ENCODE measurements around the gene FAHD2A. TPM values are rescaled to one million over a fixed set of nuclear protein-coding genes. Genes with fewer than 3 reads are reported as not detected.

The FAHD2A gene
- total and polyA plus RNA-seq, 2 experiments from 2014 or later: 27.6 to 51.0 TPM

DNA sequence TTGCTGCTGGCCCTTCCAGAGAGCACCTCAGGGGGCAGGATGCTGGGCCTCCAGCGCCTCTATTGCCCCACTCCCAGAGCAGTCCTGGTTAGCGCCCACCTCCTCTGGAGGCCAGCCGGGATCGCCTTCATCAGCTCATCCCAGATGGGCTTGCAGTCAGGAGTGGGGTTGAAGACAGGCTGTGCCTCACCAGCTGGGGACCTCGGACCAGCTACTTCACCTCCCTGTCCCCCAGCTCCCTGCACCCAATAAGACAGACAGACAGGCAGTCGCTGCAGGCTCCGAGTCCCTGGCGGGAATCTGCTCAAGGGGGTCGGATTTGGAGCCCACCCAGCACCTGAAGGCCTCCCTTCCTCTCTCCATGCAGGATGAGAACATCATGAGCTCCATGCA is 18.9 kb upstream of the FAHD2A start:
- Mint-ChIP-seq H3K27ac (no peak overlapping the region), H3K9me3 (no peaks in the 10 kb centered on the region), H3K36me3 (ENCODE audit: low read depth) (no peaks in the 10 kb centered on the region), H3K4me3 (no peak overlapping the region), H3K27me3 (ENCODE audit: insufficient read depth, low read depth, poor library complexity) (peaks cover 8% of the 10 kb centered on the region), H3K4me1 (peaks cover 8% of the 10 kb centered on the region)
- Histone ChIP-seq H4K20me1 (replicated peaks; ENCODE audit: insufficient read depth) (no peaks in the 10 kb centered on the region), H3K9me2 (ENCODE audit: insufficient read depth) (no peaks in the 10 kb centered on the region), H3K27me3 (ENCODE audit: insufficient read depth) (peaks cover 1% of the 10 kb centered on the region; the same call in 1 of the 2 replicates), H3K27ac (ENCODE audit: low read depth) (no peak overlapping the region), H3K36me3 (ENCODE audit: insufficient read depth) (no peaks in the 10 kb centered on the region), H3K4me3 (no peak overlapping the region), H3K4me2 (no peak overlapping the region), H2AFZ (no peak overlapping the region), H3F3A (replicated peaks; ENCODE audit: low read depth) (no peaks in the 10 kb centered on the region), H3K4me1 (ENCODE audit: insufficient read depth) (no peaks in the 10 kb centered on the region; the same call in 1 of the 2 replicates), H3K79me2 (replicated peaks; ENCODE audit: insufficient read depth) (no peaks in the 10 kb centered on the region)
- no peak for ATAC-seq
- DNase-seq (ENCODE audit: low spot score): no peak
- TF ChIP-seq JUNB (IDR thresholded peaks at IDR 0.05; ENCODE audit: unreplicated experiment) (no peak), STAT1 (IDR thresholded peaks at IDR 0.05; ENCODE audit: unreplicated experiment) (no peak), ZNF331 (CRISPR knock-in tag; IDR thresholded peaks at IDR 0.05; ENCODE audit: low read depth) (no peak), EZH2 (IDR thresholded peaks at IDR 0.05; ENCODE audit: low read depth, unreplicated experiment) (no peak), CREB1 (CRISPR knock-in tag; IDR thresholded peaks at IDR 0.05; ENCODE audit: low read depth) (no peak), NANOG (IDR thresholded peaks at IDR 0.05; ENCODE audit: borderline replicate concordance) (no peak), EZH2phosphoT487 (IDR thresholded peaks at IDR 0.05; ENCODE audit: unreplicated experiment) (no peak), ZNF114 (CRISPR knock-in tag; IDR thresholded peaks at IDR 0.05) (no peak), POLR2AphosphoS5 (IDR thresholded peaks at IDR 0.05; ENCODE audit: low read depth) (no peak)
- TF ChIP-seq, protein P1, sequence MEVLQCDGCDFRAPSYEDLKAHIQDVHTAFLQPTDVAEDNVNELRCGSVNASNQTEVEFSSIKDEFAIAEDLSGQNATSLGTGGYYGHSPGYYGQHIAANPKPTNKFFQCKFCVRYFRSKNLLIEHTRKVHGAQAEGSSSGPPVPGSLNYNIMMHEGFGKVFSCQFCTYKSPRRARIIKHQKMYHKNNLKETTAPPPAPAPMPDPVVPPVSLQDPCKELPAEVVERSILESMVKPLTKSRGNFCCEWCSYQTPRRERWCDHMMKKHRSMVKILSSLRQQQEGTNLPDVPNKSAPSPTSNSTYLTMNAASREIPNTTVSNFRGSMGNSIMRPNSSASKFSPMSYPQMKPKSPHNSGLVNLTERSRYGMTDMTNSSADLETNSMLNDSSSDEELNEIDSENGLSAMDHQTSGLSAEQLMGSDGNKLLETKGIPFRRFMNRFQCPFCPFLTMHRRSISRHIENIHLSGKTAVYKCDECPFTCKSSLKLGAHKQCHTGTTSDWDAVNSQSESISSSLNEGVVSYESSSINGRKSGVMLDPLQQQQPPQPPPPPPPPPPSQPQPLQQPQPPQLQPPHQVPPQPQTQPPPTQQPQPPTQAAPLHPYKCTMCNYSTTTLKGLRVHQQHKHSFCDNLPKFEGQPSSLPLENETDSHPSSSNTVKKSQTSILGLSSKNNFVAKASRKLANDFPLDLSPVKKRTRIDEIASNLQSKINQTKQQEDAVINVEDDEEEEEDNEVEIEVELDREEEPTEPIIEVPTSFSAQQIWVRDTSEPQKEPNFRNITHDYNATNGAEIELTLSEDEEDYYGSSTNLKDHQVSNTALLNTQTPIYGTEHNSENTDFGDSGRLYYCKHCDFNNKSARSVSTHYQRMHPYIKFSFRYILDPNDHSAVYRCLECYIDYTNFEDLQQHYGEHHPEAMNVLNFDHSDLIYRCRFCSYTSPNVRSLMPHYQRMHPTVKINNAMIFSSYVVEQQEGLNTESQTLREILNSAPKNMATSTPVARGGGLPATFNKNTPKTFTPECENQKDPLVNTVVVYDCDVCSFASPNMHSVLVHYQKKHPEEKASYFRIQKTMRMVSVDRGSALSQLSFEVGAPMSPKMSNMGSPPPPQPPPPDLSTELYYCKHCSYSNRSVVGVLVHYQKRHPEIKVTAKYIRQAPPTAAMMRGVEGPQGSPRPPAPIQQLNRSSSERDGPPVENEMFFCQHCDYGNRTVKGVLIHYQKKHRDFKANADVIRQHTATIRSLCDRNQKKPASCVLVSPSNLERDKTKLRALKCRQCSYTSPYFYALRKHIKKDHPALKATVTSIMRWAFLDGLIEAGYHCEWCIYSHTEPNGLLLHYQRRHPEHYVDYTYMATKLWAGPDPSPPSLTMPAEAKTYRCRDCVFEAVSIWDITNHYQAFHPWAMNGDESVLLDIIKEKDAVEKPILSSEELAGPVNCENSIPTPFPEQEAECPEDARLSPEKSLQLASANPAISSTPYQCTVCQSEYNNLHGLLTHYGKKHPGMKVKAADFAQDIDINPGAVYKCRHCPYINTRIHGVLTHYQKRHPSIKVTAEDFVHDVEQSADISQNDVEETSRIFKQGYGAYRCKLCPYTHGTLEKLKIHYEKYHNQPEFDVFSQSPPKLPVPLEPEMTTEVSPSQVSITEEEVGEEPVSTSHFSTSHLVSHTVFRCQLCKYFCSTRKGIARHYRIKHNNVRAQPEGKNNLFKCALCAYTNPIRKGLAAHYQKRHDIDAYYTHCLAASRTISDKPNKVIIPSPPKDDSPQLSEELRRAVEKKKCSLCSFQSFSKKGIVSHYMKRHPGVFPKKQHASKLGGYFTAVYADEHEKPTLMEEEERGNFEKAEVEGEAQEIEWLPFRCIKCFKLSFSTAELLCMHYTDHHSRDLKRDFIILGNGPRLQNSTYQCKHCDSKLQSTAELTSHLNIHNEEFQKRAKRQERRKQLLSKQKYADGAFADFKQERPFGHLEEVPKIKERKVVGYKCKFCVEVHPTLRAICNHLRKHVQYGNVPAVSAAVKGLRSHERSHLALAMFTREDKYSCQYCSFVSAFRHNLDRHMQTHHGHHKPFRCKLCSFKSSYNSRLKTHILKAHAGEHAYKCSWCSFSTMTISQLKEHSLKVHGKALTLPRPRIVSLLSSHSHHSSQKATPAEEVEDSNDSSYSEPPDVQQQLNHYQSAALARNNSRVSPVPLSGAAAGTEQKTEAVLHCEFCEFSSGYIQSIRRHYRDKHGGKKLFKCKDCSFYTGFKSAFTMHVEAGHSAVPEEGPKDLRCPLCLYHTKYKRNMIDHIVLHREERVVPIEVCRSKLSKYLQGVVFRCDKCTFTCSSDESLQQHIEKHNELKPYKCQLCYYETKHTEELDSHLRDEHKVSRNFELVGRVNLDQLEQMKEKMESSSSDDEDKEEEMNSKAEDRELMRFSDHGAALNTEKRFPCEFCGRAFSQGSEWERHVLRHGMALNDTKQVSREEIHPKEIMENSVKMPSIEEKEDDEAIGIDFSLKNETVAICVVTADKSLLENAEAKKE (CRISPR knock-in tag; IDR thresholded peaks at IDR 0.05): no peak
- TF ChIP-seq, protein P2, sequence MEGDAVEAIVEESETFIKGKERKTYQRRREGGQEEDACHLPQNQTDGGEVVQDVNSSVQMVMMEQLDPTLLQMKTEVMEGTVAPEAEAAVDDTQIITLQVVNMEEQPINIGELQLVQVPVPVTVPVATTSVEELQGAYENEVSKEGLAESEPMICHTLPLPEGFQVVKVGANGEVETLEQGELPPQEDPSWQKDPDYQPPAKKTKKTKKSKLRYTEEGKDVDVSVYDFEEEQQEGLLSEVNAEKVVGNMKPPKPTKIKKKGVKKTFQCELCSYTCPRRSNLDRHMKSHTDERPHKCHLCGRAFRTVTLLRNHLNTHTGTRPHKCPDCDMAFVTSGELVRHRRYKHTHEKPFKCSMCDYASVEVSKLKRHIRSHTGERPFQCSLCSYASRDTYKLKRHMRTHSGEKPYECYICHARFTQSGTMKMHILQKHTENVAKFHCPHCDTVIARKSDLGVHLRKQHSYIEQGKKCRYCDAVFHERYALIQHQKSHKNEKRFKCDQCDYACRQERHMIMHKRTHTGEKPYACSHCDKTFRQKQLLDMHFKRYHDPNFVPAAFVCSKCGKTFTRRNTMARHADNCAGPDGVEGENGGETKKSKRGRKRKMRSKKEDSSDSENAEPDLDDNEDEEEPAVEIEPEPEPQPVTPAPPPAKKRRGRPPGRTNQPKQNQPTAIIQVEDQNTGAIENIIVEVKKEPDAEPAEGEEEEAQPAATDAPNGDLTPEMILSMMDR (conservative IDR thresholded peaks at IDR 0.05; ENCODE audit: low read depth in 2 of 2): no peak
- TF ChIP-seq, protein P3, sequence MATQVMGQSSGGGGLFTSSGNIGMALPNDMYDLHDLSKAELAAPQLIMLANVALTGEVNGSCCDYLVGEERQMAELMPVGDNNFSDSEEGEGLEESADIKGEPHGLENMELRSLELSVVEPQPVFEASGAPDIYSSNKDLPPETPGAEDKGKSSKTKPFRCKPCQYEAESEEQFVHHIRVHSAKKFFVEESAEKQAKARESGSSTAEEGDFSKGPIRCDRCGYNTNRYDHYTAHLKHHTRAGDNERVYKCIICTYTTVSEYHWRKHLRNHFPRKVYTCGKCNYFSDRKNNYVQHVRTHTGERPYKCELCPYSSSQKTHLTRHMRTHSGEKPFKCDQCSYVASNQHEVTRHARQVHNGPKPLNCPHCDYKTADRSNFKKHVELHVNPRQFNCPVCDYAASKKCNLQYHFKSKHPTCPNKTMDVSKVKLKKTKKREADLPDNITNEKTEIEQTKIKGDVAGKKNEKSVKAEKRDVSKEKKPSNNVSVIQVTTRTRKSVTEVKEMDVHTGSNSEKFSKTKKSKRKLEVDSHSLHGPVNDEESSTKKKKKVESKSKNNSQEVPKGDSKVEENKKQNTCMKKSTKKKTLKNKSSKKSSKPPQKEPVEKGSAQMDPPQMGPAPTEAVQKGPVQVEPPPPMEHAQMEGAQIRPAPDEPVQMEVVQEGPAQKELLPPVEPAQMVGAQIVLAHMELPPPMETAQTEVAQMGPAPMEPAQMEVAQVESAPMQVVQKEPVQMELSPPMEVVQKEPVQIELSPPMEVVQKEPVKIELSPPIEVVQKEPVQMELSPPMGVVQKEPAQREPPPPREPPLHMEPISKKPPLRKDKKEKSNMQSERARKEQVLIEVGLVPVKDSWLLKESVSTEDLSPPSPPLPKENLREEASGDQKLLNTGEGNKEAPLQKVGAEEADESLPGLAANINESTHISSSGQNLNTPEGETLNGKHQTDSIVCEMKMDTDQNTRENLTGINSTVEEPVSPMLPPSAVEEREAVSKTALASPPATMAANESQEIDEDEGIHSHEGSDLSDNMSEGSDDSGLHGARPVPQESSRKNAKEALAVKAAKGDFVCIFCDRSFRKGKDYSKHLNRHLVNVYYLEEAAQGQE (IDR thresholded peaks at IDR 0.05; ENCODE audit: unreplicated experiment): no peak
- TF ChIP-seq, protein P4, sequence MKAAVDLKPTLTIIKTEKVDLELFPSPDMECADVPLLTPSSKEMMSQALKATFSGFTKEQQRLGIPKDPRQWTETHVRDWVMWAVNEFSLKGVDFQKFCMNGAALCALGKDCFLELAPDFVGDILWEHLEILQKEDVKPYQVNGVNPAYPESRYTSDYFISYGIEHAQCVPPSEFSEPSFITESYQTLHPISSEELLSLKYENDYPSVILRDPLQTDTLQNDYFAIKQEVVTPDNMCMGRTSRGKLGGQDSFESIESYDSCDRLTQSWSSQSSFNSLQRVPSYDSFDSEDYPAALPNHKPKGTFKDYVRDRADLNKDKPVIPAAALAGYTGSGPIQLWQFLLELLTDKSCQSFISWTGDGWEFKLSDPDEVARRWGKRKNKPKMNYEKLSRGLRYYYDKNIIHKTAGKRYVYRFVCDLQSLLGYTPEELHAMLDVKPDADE (IDR thresholded peaks at IDR 0.05): no peak

Measured in GM23338 (cell line).